ENCODE results near the gene PLAAT4.

Gene PLAAT4

GRCh38 chr11:63592975-63593395 lies 56.4 kb downstream of the PLAAT4 start:
- Histone ChIP-seq H3F3A (ENCODE audit: low read depth) (no peaks in the 10 kb centered on the region), H3K4me3 (ENCODE audit: low read length, poor library complexity, severe bottlenecking) (no peak overlapping the region), H3K4me2 (ENCODE audit: low read depth, low read length, poor library complexity, severe bottlenecking) (no peak overlapping the region), H3K36me3 (ENCODE audit: insufficient read depth, low read length) (no peaks in the 10 kb centered on the region), H3K79me2 (ENCODE audit: insufficient read depth, low read length) (no peaks in the 10 kb centered on the region), H3K9me2 (replicated peaks; ENCODE audit: low read depth, low read length) (no peaks in the 10 kb centered on the region), H3K4me1 (ENCODE audit: insufficient read depth, low read length, poor library complexity, severe bottlenecking) (no peaks in the 10 kb centered on the region), H3K27me3 (ENCODE audit: insufficient read depth, low read length, poor library complexity, severe bottlenecking) (no peaks in the 10 kb centered on the region), H3K9ac (ENCODE audit: low read depth, low read length, poor library complexity, severe bottlenecking) (no peak overlapping the region), H2AFZ (ENCODE audit: low read length) (no peak overlapping the region), H3K9me3 (ENCODE audit: insufficient read depth, low read depth, low read length) (no peaks in the 10 kb centered on the region), H4K20me1 (ENCODE audit: insufficient read depth, low read length, poor library complexity, severe bottlenecking) (no peaks in the 10 kb centered on the region)
- TF ChIP-seq CTCF (conservative IDR thresholded peaks at IDR 0.05; ENCODE audit: low read length), result peak; percentile 65
- TF ChIP-seq EZH2phosphoT487 (IDR thresholded peaks at IDR 0.05; ENCODE audit: borderline replicate concordance), result no peak

- H3K36me3 ChIP-seq (ENCODE audit: insufficient read depth, low read length), result no peaks in the 10 kb centered on the region
- no peaks in the 10 kb centered on the region for H3K9me3 ChIP-seq (ENCODE audit: insufficient read depth, low read depth, low read length)
- no peaks in the 10 kb centered on the region for H3F3A ChIP-seq (ENCODE audit: low read depth)
- no peak overlapping the region for H3K4me2 ChIP-seq (ENCODE audit: low read depth, low read length, poor library complexity, severe bottlenecking)
- H3K27me3 ChIP-seq (ENCODE audit: insufficient read depth, low read length, poor library complexity, severe bottlenecking), result no peaks in the 10 kb centered on the region
- H3K9ac ChIP-seq (ENCODE audit: low read depth, low read length, poor library complexity, severe bottlenecking), result no peak overlapping the region
- H3K4me1 ChIP-seq (ENCODE audit: insufficient read depth, low read length, poor library complexity, severe bottlenecking), result no peaks in the 10 kb centered on the region
- no peaks in the 10 kb centered on the region for H3K9me2 ChIP-seq (replicated peaks; ENCODE audit: low read depth, low read length)
- no peak overlapping the region for H2AFZ ChIP-seq (ENCODE audit: low read length)
- no peak overlapping the region for H3K4me3 ChIP-seq (ENCODE audit: low read length, poor library complexity, severe bottlenecking)
- H4K20me1 ChIP-seq (ENCODE audit: insufficient read depth, low read length, poor library complexity, severe bottlenecking), result no peaks in the 10 kb centered on the region
- no peak for TF ChIP-seq CTCF (conservative IDR thresholded peaks at IDR 0.05; ENCODE audit: low read length)
- H3K79me2 ChIP-seq (ENCODE audit: insufficient read depth, low read length), result no peaks in the 10 kb centered on the region
Measured at GRCh38 chr11:63595296-63595695, 58.7 kb downstream of the PLAAT4 start.
